Endothelial cell of umbilical vein (primary cell): ENCODE measurements around the gene CMTR1. TPM values are rescaled to one million over a fixed set of nuclear protein-coding genes. Genes with fewer than 3 reads are reported as not detected.

Experiments
- BruUV-seq: library from RNA; stranded (reverse); fragments of 400-500 nt; replicated peaks from 2 replicates; lab custom pipeline; 2021; lab: Mats Ljungman, UMichigan
- CTCF ChIA-PET: fragments of 300-600, 350-600 bp; sonication (Branson Sonifier 250); formaldehyde crosslinking; loops from one replicate; lab custom pipeline; 2021; ENCODE audit warnings: antibody characterized with exemption, inconsistent platforms; lab: Charles Lee
- POLR2A ChIA-PET: fragments of 300-600, 350-600 bp; sonication (Branson Sonifier 250); formaldehyde crosslinking; loops from one replicate; lab custom pipeline; 2021; ENCODE audit warnings: antibody characterized with exemption, inconsistent platforms; lab: Charles Lee
- DNase-seq: peaks from one replicate; pipeline ENCODE4 v3.0.0-alpha.2; 2011; ENCODE audit warnings: low read depth, low spot score
- FAIRE-seq: peaks from 2 replicates; lab custom pipeline; 2011; peaks lifted over from hg19 to GRCh38; lab: Jason Lieb, UNC
- H2AFZ ChIP-seq: 2 replicates; pipeline ENCODE4 v1.6.0; 2012; ENCODE audit warnings: low read depth, low read length, control low read depth, inconsistent platforms
- H3K27ac ChIP-seq: 2 replicates; pipeline ENCODE4 v1.5.1; 2011; ENCODE audit warnings: low read depth, mild to moderate bottlenecking, control low read depth, low read length, moderate library complexity; ENCODE audit not compliant: insufficient read depth
- H3K27me3 ChIP-seq, 2 experiments: 2 replicates each; pipeline versions ENCODE4 v1.6.0 to v1.6.1; 2011; ENCODE audit warnings: low read length in 2 of 2, mixed read lengths in 1 of 2; ENCODE audit not compliant: control insufficient read depth in 2 of 2, insufficient read depth in 2 of 2
- H3K36me3 ChIP-seq, 2 experiments: 2 replicates in 1 of 2; 3 replicates in 1 of 2; pipeline ENCODE4 v1.5.1; 2011; ENCODE audit warnings: low read length in 2 of 2, mild to moderate bottlenecking in 1 of 2, moderate library complexity in 1 of 2; ENCODE audit not compliant: control insufficient read depth in 2 of 2, insufficient read depth in 2 of 2; ENCODE audit errors: extremely low read depth in 1 of 2
- H3K4me1 ChIP-seq: 3 replicates; pipeline ENCODE4 v1.5.1; 2011; ENCODE audit warnings: mild to moderate bottlenecking, low read length; ENCODE audit not compliant: control insufficient read depth, insufficient read depth; ENCODE audit errors: extremely low read depth
- H3K4me2 ChIP-seq: 2 replicates; pipeline ENCODE4 v1.6.1; 2011; ENCODE audit warnings: low read length, control low read depth, mixed read lengths; ENCODE audit not compliant: insufficient read depth
- H3K4me3 ChIP-seq, 3 experiments: fragments of 200-600 bp in 1 of 3; sonication (generic), shearing (Covaris generic) in 1 of 3; replicated peaks in 1 of 3; 2 replicates each; pipeline ENCODE4 v1.5.1; 2011 to 2016; ENCODE audit warnings: control low read depth in 3 of 3, low read length in 3 of 3, mild to moderate bottlenecking in 2 of 3, inconsistent platforms in 1 of 3, low read depth in 1 of 3, moderate library complexity in 1 of 3; ENCODE audit not compliant: insufficient read depth in 1 of 3
- H3K79me2 ChIP-seq: 2 replicates; pipeline ENCODE4 v1.6.0; 2012; ENCODE audit warnings: low read length, inconsistent platforms; ENCODE audit not compliant: control insufficient read depth, insufficient read depth
- H3K9ac ChIP-seq: replicated peaks from 2 replicates; pipeline ENCODE3; 2011; ENCODE audit warnings: low read length, control low read depth; ENCODE audit not compliant: insufficient read depth; ENCODE audit errors: extremely low read depth
- H3K9me1 ChIP-seq: replicated peaks from 3 replicates; pipeline ENCODE4 v1.6.0; 2011; ENCODE audit warnings: mild to moderate bottlenecking, low read length; ENCODE audit not compliant: control insufficient read depth, insufficient read depth; ENCODE audit errors: extremely low read depth
- H3K9me3 ChIP-seq: replicated peaks from 2 replicates; pipeline ENCODE4 v1.5.1; 2012; ENCODE audit warnings: low read length, inconsistent platforms; ENCODE audit not compliant: control insufficient read depth, insufficient read depth
- H4K20me1 ChIP-seq: replicated peaks from 2 replicates; pipeline ENCODE3; 2011; ENCODE audit warnings: mild to moderate bottlenecking, low read length; ENCODE audit not compliant: control insufficient read depth, insufficient read depth; ENCODE audit errors: extremely low read depth
- CTCF ChIP-seq, 2 donors: IDR thresholded peaks; 1 replicate in 1 of 2; 2 replicates in 1 of 2; pipeline ENCODE4 v1.5.1; 2011; ENCODE audit warnings: low read length in 2 of 2, mild to moderate bottlenecking in 2 of 2, moderate library complexity in 2 of 2, control low read depth in 1 of 2, inconsistent platforms in 1 of 2, low read depth in 1 of 2; ENCODE audit not compliant: insufficient read depth in 1 of 2; ENCODE audit errors: extremely low read depth in 1 of 2
- EZH2 ChIP-seq: IDR thresholded peaks from 2 replicates; pipeline ENCODE4 v1.6.1; 2012; ENCODE audit warnings: borderline replicate concordance, low read depth, mild to moderate bottlenecking, moderate library complexity, low read length, inconsistent platforms; ENCODE audit not compliant: severe bottlenecking
- FOS ChIP-seq: IDR thresholded peaks from 2 replicates; pipeline ENCODE4 v1.6.1; 2011; ENCODE audit warnings: mild to moderate bottlenecking, low read length, moderate library complexity, borderline replicate concordance; ENCODE audit not compliant: insufficient read depth
- GATA2 ChIP-seq: IDR thresholded peaks from 2 replicates; pipeline ENCODE4 v1.7.0; 2011; ENCODE audit warnings: low read depth, mild to moderate bottlenecking, moderate library complexity, mixed read lengths, low read length; ENCODE audit not compliant: insufficient read length, insufficient read depth
- JUN ChIP-seq: IDR thresholded peaks from 2 replicates; pipeline ENCODE4 v1.6.1; 2011; ENCODE audit warnings: borderline replicate concordance, low read depth; ENCODE audit not compliant: insufficient read length, insufficient read depth
- MYC ChIP-seq: IDR thresholded peaks from one replicate; pipeline ENCODE4 v1.6.1; 2011; ENCODE audit warnings: mild to moderate bottlenecking, low read depth, low read length
- POLR2A ChIP-seq: IDR thresholded peaks from 2 replicates; pipeline ENCODE4 v1.6.1; 2012; ENCODE audit warnings: low read depth, mild to moderate bottlenecking, control low read depth, low read length
- POLR2AphosphoS5 ChIP-seq: IDR thresholded peaks from 2 replicates; pipeline ENCODE4 v1.6.1; 2012; ENCODE audit warnings: low read depth, mild to moderate bottlenecking, control low read depth, low read length, moderate library complexity; ENCODE audit not compliant: insufficient read depth
- dilution Hi-C: fragments of 300-500 bp; cut with MboI; formaldehyde crosslinking; loops from one replicate; pipeline ENCODE4 v1.15.0; 2019; ENCODE audit warnings: low sequenced_read_pairs; ENCODE audit not compliant: extremely low pct_ligation_motif_present
- intact Hi-C: fragments of 100-400 bp; cut with micrococcal nuclease; formaldehyde crosslinking; loops from one replicate; pipeline ENCODE4 v1.10.0; 2022
- polyA plus RNA-seq, 4 experiments: library from polyadenylated mRNA; depleted of rRNA in 3 of 4; stranded (reverse) in 3 of 4; unstranded in 1 of 4; fragments of >200 nt; gene quantifications; 2 replicates each; pipeline versions ENCODE4 v1.2.1 to v1.2.3, GENCODE V29; 2011 to 2012; ENCODE audit warnings: missing spikeins in 1 of 4
- total RNA-seq: library from RNA; stranded (reverse); gene quantifications from 2 replicates; pipeline ENCODE4 v1.2.3, GENCODE V29; 2021
- TF ChIP-seq, protein P1 (sequence below): IDR thresholded peaks from 2 replicates; pipeline ENCODE4 v1.6.1; 2011; ENCODE audit not compliant: insufficient read depth, insufficient read length

The CMTR1 gene
- total and polyA plus RNA-seq, 2 donors (not counting 3 experiments of a cell fraction or from before 2014, with no cell fraction given), result 19.5 to 38.0 TPM

DNA sequence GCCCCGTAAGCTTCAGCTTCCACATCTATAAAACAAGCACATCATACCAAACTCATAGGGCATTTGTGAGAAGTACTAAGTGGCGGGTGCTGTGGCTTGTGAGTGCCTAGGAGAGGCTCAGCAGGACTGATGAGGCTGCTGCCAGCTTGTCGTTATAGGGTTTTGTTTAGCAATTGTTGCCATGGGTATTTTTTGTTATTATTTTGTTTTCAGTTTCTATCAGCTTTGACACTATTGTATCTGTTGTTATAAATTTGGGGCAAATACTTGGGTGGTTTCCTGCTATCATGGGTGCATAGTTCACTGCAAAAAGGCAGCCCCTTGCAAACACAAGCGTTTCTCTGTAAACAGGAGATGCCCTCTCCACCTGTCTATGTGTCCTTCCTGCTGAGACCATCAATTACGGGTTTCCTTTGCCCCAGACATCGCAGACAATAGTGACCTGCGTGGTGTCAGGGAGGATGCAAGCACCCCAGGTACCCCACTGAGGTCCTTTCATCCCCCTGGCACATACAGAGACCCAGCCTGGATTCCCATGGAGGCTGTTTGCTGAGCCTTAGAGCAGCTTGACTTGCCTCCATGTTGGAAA lies 69.8 kb downstream of the CMTR1 start:
- no peak overlapping the region for H2AFZ ChIP-seq
- POLR2A ChIA-PET, result interaction anchor here (0.6 kb wide), 1 partner anchor 13 kb away, joined by 4 read pairs; no protein-coding TSS in a partner anchor
- no peaks in the 10 kb centered on the region for H3K9me1 ChIP-seq
- H3K4me1 ChIP-seq, result peaks cover 7% of the 10 kb centered on the region
- H4K20me1 ChIP-seq, result no peaks in the 10 kb centered on the region
- dilution Hi-C loops (no loop called here), intact Hi-C loops (no loop called here)
- no peak overlapping the region for H3K27ac ChIP-seq
- H3K36me3 ChIP-seq, result no peaks in the 10 kb centered on the region
- H3K9ac ChIP-seq, result no peak overlapping the region
- no peak overlapping the region for H3K4me3 ChIP-seq
- no peak overlapping the region for H3K4me2 ChIP-seq
- peaks cover 3% of the 10 kb centered on the region for H3K79me2 ChIP-seq
- CTCF ChIA-PET, result no interaction called here
- no TSS peak for BruUV-seq
- no peak for TF ChIP-seq POLR2A
- no peak for TF ChIP-seq MYC
- TF ChIP-seq, protein P1, sequence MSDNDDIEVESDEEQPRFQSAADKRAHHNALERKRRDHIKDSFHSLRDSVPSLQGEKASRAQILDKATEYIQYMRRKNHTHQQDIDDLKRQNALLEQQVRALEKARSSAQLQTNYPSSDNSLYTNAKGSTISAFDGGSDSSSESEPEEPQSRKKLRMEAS, result no peak
- TF ChIP-seq EZH2, result no peak
- no peak for TF ChIP-seq CTCF (IDR thresholded peaks at IDR 0.05; ENCODE audit: extremely low read depth in 1 of 2, insufficient read depth in 1 of 2, low read depth in 1 of 2, low read length in 2 of 2)
- TF ChIP-seq POLR2AphosphoS5, result no peak
- no peak for TF ChIP-seq FOS
- no peak for TF ChIP-seq GATA2
- TF ChIP-seq JUN, result no peak
- DNase-seq (no peak), FAIRE-seq (no peak)
- peaks cover 11 to 17% of the 10 kb centered on the region in 2 experiments for H3K27me3 ChIP-seq
- no peaks in the 10 kb centered on the region for H3K9me3 ChIP-seq
